ENCODE data around the gene THAP8.

DNA sequence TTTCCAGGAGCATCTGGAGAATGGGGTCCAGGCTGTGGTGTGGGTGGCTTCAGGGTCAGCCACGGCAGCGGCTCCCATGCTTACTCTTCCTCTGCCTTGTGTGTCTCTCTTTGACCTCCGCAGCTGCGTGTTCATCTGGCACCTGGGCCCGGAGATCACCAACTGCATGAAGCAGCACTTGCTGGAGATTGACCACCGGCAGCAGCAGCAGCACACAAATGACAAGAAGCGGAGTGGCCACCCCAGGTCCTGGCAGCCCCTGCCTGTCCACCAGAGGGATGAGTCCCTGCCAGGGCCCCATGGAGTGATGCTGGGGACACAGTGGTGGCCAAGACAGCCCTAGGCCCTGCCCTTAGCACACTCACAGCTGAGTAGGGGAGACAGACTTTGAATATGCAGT lies 38.5 kb upstream of the THAP8 start:
- TF ChIP-seq, protein P1, sequence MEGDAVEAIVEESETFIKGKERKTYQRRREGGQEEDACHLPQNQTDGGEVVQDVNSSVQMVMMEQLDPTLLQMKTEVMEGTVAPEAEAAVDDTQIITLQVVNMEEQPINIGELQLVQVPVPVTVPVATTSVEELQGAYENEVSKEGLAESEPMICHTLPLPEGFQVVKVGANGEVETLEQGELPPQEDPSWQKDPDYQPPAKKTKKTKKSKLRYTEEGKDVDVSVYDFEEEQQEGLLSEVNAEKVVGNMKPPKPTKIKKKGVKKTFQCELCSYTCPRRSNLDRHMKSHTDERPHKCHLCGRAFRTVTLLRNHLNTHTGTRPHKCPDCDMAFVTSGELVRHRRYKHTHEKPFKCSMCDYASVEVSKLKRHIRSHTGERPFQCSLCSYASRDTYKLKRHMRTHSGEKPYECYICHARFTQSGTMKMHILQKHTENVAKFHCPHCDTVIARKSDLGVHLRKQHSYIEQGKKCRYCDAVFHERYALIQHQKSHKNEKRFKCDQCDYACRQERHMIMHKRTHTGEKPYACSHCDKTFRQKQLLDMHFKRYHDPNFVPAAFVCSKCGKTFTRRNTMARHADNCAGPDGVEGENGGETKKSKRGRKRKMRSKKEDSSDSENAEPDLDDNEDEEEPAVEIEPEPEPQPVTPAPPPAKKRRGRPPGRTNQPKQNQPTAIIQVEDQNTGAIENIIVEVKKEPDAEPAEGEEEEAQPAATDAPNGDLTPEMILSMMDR (conservative IDR thresholded peaks at IDR 0.05; ENCODE audit: low read depth, low read length): no peak
- TF ChIP-seq EZH2 (IDR thresholded peaks at IDR 0.05; ENCODE audit: low read length, unreplicated experiment) (no peak), EZH2phosphoT487 (IDR thresholded peaks at IDR 0.05; ENCODE audit: borderline replicate concordance, low read length) (no peak)

All from PC-3 (cell line).